Occipital lobe (tissue), 2 donors: ENCODE measurements around the gene BRD2. TPM values are rescaled to one million over a fixed set of nuclear protein-coding genes. Genes with fewer than 3 reads are reported as not detected.
A peak's percentile ranks its signal among the peaks of the same experiment; 100 is the strongest.

Source experiments
- DNase-seq: peaks from one replicate; lab custom pipeline; 2025; lab: John Stamatoyannopoulos, UW
- total RNA-seq: library from RNA; depleted of rRNA; stranded (reverse); fragments of >200 nt; gene quantifications from one replicate; pipeline ENCODE4 v1.2.3, GENCODE V29; 2014

Gene BRD2
- total RNA-seq, 1 donor from 2014 or later = 66.6 TPM

DNA sequence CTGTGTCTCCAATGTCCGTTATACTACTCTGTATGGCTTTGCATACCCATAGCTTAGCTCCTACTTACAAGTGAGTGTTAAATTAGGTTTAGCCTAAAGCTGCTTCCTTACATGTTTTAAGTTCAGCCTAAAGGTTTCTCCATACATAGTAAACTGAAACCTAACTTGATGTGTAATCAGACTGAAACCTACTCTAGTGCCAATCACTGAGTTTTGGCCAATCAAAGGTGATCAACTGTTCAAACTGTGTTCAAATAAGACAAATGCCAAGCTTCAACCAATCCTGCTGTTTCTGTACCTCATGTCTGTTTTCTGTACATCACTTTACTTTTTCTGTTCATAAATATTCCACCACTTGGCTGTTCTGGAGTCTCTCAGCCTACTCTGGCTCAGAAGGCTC, 21.0 kb downstream of the BRD2 start:
- DNase-seq = no peak

DNA sequence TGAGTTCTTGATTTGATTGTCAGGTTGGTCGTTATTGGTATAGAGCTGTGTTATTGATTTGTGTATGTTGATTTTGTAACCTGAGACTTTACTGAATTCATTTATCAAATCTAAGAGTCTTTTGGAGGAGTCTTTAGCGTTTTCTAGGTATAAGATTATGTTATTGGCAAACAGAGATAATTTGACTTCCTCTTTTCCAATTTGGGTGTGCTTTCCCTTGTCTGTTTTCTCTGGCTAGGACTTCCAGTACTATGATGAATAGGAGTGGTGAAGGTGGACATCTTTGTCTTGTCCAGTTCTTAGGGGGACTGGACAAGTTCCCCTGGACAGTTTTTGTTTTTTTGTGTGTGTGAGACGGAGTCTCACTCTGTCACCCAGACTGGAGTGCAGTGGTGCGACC, 23.6 kb downstream of the BRD2 start:
- no peak for DNase-seq

DNA sequence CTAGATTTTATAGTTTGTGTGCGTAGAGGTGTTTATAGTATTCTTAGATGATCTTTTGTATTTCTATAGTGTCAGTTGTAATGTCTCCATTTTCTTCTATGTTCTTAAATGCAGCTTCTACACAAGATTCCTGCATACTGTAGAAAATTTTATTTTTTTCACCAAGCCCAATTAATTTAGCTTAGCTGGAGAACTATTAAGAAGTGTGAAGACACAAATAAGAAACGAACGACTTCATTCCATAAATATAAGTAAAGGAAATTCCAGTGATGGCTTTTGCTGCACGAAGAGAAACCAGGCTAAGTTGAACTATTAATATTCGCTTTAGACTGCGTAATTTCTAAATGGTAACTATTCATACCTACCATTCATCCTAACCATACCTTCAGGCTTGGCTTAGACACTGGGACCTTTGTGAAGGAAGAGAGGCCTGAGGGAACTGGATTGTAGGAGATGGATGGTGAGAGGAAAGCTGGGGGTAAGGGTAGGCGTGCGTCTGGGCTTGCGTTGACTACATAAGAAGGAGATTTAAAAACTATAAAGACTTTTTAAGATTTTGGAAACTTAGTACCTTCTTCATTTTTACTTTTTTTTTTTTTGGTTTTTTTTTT, 25.1 kb downstream of the BRD2 start:
- no peak for DNase-seq

DNA sequence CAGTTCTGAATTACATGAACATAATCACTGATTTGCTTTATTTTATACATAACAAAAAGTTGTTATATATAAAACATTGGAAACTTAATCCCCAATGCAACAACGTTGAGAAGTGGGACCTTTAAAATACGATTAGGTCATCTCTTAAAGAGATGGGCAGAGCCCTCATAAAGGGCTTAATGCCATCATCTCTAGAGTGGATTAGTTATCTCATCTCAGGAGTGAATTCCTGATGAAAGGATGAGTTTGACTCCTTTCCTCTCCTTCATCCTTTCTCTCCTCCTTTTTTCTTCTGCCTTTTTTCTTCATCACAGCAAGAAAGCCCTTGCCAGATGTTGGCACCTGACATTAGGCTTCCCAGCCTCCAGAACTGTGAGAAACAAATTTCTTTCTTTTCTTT, 27.1 kb downstream of the BRD2 start:
- DNase-seq = no peak

DNA sequence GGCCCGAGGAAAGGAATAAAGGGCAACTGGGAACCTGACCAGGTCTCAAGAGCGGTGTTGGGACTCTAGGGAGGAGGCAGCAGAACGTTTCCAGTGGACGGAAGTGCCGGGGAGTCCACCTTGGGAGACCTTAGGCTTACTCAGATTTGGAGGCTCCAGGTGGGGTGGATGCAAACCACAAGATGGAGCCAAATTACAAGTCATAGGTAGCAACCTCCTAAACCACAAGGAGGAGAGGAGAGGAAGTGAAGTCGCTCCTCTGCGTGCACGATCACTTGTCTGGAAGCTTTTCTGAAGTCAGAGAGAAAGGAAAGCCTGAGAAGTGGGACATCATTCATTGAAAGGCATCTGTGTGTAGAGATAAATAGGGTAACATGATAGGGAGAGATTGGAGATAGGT, 31.7 kb downstream of the BRD2 start:
- DNase-seq = no peak

DNA sequence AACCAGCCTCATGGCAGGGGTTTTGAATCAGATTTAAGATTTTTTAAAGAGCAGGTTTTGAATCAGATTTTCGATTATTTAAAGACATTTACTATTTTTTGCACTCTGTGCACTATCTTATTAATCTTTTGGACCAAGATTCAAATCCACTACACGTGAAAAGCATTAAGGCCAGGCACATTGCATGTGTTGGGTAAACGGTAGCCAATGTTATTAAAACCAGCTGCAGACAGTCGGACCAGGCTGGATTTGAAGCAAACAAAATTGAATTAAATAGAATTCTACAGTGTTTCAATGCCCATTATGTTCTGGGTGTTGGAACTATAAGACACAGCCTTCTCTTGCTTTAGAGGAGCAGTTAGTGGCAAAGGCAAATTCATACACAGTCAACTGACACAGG, 33.3 kb downstream of the BRD2 start:
- no peak for DNase-seq

DNA sequence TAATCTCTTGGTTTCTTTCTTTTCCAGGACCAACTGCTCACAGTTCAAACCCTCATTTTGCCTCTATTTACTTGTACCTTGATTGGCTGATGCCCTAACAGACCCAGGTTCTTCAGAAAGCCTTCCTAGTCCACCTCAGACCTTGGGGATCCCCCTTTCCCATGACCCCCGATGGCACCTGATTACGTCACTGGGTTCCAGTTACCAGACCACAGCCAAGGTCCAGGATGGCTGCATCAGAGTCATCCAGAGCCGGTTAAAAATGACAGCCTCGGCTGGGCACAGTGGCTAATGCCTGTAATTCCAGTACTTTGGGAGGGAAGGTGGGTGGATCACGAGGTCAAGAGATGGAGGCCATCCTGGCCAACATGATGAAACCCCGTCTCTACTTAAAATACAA, 36.5 kb downstream of the BRD2 start:
- DNase-seq = no peak

DNA sequence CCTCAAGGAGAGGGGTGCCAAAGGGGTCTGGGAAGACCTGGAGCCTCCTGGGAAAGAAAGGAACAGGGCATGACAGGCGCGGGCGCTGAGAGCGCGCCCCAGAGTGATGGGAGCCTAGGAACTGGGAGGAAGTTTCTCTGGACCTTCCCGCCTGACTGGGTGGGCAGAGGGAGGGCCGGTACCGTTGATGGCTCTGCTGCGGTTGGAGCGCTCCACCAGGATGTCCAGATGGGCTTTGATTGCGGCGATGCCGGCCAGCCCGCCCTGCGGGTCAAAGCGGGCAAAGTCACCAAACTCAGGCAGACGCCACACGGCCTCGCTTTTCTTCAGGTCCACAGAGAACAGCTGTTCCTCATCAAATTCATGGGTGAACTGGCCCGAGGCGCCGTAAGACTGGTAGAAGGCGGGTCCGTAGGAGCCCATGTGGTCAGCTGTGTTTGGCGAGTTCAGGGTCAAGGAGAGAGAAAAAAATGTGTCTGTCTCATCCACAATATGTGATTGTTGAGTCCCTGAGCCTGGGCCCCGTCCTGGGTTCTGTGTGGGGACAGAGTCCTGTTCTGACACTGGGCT, 39.5 kb downstream of the BRD2 start:
- no peak for DNase-seq

DNA sequence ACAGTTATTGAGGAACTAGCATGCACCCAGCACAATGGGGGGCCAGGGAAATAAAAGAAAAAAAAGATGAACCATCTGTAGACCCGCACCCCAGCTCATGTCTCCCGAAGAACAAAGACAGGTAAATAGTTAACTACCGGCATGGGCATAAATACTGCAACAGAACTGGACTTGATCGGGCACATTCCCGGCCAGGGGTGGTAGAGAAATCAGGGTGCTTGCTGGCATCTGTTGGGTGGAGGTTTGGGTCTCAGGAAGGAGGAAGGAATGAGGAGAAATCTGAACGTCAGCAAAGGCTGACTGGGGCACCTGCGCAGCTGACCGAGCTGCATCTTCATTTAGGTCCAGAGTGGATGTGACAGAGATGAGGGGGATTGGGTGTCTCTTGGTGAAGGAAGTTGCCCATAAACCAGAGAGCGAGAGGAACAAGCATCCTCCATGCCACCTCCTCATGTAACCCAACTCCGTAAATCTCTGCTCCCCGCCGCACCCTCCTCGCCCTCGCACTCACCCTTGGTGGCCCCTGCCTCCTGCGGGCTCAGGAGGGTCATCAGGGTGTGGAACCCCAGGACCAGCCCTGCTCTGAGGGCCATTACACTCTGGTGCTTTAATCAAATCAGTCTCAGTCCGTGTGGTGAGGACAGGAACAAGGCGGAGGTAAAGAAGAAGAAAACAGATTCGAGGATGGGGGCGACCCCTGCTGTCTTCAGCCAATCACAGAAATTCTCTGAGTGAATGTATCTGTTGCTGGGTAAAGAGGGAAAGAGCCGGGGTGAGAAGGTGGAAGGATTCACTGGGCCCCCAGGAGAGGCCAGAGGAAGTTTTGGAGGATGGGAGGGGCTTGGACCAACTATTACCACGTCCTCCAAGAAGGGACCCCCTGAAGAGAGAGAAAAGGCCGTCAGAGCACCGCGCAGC, 40.8 kb downstream of the BRD2 start, which contains the start of gene HLA-DOA:
Gene HLA-DOA, minus strand, starts transcription at position 648 of the 918 bp plus-strand sequence.
- DNase-seq = no peak

DNA sequence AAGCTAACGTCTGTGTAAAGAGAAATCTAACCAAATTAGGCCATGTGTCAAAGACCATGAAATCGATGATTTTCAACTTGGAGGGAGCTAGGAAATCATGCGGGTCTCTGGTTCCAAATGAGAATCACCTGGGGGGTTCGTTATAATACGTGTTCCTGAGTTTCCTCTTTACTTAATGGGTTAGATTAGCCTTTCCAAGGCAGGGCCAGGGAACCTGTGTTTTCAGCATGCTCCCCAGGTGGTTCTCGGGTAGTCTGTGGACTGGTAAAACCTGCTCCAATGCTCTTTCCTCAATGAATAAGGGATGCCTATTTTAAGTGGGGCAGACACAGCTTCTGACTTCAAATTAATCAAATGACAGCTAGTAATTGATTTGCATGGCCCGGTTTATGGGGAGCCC, 42.0 kb downstream of the BRD2 start:
- no peak for DNase-seq

DNA sequence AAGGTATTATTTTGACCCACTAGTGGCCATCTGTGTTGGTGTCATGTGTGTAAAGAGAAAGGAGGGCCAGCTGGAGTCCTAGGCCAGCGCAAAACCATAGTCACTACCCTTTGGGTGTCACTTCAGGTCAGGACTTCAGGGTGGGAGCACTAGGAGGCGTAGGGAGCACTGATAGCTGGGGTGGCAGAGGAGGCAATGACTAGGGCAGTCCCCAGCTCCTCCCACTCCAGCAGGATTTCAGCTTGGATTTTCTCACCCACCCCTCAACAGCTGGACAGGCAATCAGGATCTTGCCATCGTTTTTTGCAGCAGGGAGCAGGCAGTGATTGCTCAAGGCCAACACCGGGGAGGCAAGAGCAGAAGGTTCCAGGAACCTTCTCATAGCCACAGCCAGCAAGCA, 45.2 kb downstream of the BRD2 start:
- DNase-seq = no peak

DNA sequence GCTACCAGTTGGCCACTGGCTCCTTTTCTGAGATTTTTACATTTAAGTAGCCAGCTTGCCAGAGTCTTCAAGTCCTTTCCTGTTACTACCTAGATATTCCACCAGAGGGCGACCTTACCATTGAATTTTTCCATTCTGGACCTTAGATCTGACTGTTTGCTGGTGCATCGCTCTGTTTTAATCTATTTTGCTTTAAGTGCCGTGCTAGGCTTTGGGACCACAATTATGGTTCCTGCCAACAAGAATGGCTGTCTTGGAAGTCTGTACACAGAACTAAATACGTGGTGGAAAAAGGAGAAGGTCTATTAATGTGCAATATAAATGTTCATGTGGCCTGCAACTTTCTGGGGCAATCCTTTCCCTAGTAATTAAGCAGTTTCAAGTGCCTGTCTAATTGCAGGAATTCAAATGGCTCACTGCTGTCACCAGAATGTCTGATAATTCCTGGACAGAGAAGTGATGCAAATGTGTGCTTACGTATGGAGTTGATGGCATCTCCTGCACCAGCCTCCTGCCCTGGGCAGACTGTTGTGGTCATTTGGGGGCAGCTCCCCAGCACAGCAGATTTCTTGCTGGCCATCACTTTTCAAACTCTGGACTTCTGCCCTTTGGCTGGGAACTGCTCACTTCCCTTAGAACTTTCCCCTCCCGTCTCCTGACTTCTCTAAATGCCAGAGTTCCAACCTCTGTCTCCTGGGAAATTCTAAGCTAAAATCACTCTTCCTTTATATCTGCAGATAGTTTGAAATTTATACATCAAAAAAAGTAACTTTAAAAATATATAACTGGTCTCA, 46.6 kb downstream of the BRD2 start:
- peak; percentile 24 for DNase-seq

DNA sequence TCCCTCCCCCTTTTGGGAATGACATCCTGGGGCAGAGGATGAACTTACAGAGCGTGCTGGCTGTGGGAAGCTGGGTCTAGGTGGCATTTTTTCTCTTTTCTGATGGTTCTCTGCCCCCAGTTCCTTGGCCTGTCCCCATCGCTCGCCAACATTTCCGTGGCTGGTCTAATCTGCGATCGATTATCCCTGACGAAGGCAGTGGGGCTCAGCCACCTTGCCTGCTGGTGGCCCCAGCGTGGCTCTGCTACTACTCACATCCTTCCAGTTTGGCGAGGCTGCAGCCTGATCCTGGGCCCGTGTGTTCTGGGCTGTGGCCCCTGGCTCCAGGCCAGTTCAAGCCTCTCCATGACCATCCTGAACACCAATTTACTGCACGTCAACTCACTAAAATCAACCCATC, 47.4 kb downstream of the BRD2 start:
- no peak for DNase-seq

DNA sequence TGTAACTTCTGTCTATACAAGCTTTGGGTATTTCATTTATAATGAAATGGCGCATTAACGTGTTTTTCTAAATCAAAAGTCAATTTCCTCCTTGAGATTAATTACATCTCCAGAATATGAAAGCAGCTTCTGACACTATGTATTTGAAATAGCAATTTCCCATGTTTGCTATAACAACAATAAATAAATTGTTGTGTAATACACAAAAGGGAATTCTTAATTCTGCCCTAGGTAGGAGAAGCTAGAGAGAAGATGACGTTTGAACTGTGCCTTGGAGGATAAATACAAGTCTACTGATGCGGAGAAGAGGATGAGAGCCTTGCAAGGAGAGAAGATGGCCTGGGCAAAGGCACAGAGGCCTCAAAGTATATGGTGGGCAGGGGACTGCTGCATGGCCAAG, 48.6 kb downstream of the BRD2 start:
- DNase-seq = no peak

DNA sequence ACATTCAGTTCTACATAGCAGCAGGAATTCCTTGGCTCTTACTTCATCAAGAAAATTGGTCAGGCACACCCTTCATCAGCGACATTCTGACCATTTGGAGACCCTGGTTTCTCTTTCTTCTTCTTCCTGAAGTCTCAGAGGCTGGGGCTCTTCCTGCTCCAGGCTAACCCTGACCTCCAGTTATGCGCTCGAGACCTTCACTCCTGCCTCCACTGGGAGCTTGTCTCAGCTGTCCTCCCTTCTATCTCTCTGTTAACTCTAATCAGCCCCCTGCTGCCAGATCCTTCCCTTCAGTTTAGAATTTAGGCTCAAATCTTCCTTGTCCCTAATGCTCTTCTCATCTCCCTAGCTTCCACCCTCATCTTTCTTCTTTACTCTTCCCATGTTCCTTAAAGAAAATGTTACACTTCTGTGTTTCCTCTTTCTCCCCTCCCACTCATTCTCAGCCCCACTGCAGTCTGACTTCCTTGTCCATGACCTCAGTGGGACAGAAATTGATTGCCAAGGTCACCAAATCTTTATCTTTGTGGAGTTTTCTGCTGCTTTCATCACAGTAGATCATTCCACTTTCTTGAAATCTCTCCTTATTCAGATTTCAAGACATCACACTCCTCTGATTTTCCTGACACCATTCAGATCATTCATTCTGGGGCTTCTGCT, 49.4 kb downstream of the BRD2 start:
- DNase-seq = no peak

DNA sequence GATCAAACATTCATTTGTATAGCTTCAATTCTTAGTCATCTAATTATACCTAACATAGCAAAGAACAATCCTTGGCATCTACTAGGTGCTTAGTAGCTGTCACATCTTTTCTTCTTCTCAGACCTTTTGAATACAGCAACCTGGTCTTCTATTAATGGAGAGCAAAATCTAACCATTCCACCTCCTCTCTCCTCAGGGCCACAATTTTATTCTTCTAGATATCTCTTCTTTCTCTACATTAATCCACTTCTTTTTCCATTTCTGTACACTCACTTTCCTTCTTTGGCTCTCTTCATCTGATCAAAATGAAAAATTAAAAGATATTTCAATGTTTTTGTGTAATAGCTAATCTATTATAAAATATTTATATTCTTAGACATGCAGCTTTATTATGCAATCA, 50.0 kb downstream of the BRD2 start:
- no peak for DNase-seq

DNA sequence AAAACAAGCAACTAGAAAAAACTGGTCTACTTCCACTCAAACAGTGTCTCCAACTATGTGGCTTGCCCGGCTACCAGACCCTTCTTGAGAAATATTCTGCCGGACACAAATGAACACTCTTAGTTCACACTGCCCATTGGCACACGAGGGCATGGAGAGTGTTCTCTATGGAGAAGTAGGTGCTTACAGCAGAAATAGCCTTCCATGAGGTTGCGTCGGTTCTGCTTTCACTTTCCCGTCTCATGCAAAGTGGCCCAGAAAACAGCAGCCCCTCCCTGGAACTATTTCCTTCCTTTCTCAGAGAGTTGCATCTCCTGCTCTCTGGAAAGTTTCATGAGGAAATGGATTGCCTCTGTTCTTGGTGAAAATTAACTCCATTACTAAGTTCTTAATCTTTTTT, 50.5 kb downstream of the BRD2 start:
- DNase-seq = no peak

DNA sequence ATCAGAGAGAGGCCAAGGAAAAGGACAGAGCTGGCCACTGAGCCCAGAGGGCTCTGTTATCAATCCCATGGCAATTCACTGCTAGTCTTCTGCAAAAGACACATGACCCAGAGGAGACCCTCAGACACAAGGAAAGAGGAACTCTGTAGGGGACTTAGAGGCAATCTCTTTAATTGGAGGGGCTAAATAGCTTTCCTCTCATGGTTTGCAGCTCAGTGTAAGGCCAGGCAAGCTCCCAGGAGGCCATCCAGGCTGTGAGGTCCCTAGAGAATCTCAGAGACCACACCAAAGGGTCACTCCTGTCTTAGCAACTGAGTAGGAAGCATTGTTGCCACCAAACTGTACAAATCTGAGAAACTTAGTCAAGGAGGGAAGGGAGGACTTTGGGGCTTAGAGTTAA, 51.0 kb downstream of the BRD2 start:
- no peak for DNase-seq

DNA sequence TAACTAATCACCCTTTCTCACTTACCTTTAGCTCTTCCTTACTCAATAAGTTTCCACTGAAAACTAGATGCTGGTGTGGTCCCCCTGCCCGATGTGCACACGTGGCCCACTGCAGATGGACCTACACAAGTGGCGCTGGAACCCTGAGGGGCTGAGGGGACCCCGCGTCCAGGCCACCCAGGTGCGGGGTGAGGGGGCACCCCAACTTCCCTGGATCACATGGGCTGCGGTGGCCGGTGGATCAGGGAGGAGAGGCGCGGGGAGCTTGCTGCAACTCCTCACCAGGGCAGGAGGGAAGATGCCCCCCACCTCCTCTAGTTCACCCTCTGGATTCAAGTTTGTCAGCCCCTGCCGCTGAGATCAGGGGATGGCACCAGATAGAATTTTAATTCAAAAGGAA, 53.5 kb downstream of the BRD2 start:
- no peak for DNase-seq

DNA sequence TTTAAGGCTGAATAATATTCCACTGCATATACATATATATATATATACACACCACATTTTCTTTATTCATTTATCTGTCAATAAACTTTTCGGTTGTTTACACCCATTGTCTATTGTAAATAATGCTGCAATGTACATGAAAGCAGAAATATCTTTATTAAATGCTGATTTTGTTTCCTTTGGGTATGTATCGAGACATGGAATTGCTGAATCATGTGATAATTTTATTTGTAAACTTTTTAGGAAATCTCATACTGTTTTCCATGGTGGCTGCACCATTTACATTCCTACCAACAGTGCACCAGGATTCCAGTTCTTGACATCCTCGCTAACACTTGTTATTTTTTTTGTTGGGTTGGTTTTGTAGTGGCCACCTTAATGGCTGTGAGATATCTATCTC, 55.1 kb downstream of the BRD2 start:
- no peak for DNase-seq

DNA sequence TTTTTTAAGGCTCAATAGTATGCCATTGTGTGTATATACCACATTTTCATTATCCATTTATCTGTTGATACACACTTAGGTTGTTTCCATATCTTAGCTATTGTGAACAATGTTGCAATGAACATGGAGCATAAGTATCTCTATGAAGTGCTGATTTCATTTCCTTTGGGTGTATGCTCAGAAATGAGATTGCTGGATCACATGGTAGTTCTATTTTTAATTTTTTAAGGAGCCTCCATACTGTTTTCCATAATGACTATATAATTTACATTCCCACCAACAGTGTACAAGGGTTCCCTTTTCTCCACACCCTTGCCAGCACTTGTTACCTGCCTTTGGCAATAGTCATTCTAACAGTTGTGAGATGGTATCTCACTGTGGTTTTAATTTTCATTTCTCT, 56.1 kb downstream of the BRD2 start:
- DNase-seq = no peak
